T-helper 2 cell (primary cell): Measurements from ENCODE around the gene MOG.

ENCODE experiments used
- DNase-seq, 5 experiments: peaks; one replicate each; pipeline versions ENCODE4 v3.0.0 to v3.0.0-alpha.2; 2012 to 2022
- total RNA-seq, 2 donors: gene quantifications; one replicate each; lab custom pipeline; 2026; lab: John Stamatoyannopoulos, UW

The MOG gene
- 0 reads per million in 2 donors for total RNA-seq

DNA sequence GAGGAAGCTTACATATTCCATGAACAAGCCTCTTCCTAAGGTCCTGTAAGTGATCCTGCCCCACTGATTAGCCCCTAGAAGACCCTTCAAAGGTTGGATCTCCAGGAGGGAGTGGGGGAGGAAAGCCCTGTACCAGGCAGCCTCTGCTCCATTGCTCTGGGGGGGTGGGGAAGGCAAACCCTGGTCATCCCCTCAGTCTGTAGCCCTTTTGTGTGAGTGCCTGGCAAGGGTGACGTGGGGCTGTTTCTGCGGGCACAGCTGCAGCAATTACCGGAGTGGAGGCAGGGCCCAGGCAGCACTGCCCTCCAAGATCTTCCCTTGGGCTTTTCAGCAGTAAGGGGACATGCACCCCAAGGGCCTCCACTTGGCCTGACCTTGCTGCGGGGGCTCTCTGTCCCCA, at the start of gene MOG:
MOG (plus strand) TSS at position 295 of the 400 bp plus-strand sequence. CDS start 118 bp downstream, outside the sequence.
- DNase-seq: no peak

- DNase-seq: no peak
These were observed 48.8 kb upstream of the MOG start for GRCh38 chr6:29608131-29608530.

- no peak for DNase-seq
These were observed 46.4 kb upstream of the MOG start for GRCh38 chr6:29610540-29610939.

DNA sequence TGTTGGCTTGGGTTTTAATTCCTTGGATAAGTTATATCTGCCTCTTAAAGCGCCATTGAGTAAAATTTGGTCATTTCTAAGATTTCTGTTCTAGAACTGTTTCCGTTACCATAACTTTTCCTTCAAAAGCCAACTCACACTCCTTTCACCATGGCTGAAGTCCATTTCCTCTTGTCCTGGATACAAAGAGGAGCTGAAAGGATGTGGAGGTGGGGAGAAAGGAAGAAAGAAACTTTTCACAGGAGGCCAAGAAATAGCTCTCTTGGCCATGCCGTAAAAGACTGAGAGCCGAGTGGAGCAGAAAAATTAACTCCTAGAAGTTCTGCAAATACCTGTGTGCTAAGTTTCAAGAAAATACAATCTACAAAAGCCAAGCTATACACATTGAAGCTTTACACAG, 45.5 kb upstream of the MOG start:
- no peak for DNase-seq

DNA sequence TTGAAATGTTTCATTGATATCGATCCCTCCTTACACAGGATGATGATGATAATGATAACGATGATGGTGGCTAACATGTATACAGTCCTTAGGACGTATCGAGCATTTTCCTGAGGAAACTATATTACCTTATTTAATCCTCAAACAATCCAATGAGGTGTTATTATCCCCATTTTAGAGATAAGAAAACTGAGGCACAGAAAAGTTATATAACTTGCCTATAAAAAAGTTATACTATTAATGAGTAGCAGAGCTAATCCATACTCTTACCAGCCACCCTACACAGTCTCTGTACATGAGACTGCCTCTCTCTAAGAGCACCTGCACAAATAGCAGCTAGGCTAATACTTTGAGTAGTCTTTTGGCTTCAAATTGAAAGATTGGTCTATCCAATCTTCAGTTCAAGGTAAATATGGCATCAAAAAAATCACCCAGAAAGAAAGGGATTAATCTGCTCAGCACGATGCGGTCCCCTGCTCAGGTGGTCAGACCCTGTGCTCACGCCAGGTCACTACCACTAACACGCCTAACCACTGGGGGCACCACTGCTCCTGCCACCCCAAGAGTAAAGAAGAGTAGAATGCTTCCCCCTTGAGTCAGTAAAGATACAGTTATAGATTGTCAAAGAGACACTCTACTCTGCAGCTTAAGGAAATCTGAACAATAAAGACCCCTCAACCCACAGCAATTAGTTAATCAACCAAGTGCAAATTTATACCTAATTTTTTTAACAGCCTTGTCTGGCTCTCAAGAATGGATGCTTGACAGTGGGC, 38.9 kb upstream of the MOG start:
- DNase-seq: no peak

DNA sequence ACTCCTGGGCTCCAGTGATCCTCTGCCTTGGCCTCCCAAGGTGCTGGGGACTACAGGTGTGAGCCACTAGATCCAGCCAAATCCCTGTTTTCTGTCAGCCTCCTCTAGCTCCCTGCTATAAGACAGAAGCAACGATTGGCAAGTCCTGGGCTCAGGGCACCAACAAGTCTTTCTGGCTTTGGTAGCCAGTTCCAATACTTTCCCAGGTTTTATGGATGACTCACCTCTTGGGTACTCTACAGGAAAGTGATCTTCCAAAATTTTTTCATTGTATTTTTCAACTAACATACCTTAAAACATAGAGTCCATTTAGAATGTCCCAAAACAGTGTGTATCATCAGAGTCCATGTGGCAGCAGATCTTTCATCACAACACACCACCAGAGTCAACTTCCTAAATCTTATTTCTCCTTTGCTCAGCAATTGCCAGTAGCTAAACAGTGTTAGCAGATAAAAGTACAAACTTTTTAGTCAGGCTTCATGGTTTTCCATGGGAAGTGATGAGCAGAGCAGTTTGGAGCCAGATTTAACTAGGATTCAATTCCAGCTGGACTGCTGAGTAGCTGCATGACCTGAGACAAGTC, 37.2 kb upstream of the MOG start:
- DNase-seq: no peak

- DNase-seq: no peak
These were observed 36.3 kb upstream of the MOG start for GRCh38 chr6:29620630-29621029.

DNA sequence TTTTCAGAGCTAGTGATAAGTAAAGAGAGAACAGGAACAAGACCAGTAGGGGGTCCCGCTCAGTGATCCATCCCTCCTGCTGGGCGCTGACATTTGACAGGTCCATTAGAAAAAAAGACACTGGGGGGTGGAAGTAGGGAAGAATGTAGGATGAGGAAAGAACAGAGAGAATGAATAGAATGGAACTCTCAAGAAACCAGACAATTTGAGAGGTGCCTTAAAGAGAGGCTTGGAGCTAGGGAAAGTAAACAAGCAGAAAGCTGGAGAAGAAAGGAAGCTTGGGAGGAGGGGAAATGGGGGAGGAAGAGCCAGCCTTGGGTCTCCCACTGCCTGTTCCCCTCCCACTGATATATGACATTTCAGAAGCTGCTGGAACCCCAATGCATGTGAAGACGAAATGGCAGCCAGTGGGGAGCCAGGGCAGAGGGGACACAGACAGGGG, 32.4 kb upstream of the MOG start:
- DNase-seq: no peak

- no peak for DNase-seq
These were observed 31.5 kb upstream of the MOG start for GRCh38 chr6:29625337-29625930.

DNA sequence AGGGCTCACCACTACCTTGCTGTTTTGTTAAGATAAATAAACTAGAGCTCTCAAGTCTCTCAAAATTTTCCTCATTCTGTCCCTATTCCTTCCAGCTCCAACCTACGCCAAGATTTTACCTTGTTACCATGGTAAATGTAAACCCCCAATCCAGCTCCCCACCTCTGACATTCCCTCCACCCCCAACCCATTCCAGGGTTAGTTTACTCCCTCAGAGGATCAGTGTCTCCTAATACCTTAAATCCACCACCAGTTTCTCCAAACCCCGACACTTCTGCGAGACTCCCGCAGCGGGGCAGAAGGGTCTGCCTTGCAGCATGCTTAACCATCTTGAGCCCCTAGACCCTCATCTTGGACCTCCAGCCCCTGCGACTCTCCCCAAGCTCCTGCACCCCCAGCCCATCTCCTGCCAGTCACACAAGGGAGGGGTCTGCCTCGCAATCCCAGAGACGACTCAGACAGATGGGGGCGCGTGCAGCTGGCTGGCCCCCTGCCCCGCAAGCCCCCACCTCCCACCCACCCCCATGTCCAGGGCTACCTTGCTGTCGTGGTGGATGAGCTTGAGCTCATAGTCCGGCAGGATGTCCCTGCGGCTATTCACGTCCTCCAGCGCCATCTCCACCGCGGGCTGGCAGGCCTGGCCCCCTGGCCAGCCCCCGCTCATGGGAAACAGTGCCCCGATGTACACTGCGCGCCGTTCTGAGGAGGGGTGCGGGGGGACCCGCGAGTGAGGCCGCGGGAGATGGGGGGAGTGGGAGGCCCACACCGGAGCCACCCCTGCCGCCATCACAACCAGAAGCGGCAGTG, 29.7 kb upstream of the MOG start:
- no peak for DNase-seq

DNA sequence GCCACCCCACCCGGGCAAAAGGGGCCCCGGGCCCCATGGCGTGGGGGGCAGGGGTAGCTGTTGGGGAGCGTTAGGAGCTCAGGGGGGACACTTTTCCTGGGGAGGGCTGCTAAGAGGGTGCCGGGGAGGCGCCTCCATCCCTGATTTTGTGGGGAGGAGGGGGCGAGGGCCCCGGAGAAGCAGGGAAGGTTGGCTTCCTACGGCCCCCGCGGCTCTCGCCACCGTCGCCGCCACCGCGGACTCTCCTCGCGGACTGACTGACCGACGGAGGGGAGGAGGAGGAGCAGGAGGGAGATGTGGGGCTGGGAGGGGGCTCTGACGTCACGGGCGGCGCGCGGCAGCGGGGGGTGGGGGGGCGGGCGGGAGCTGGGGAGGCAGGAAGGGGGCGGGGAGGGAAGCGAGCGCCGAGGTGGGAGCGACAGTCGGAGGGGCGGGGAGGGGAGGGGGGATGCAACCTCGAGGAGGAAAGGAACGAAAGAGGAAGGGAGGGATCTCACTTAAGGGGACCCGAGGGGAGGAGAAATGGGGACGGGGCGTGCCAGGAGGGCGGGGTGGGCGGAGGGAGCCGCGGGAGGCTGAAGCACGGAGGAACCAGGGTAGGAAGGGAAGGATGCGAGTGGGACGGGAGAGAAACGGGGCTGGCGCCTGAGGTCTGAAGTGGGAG, 29.0 kb upstream of the MOG start:
- DNase-seq: peak; percentile 28 to 57 (median 33)

- peak in 4 of 5 experiments; percentile 20 to 46 (median 38) for DNase-seq
These were observed 28.2 kb upstream of the MOG start for GRCh38 chr6:29628419-29629281.

- DNase-seq: no peak
These were observed 27.3 kb upstream of the MOG start for GRCh38 chr6:29629571-29629970.

GRCh38 chr6:29630315-29630714, 26.6 kb upstream of the MOG start:
- DNase-seq: no peak

DNA sequence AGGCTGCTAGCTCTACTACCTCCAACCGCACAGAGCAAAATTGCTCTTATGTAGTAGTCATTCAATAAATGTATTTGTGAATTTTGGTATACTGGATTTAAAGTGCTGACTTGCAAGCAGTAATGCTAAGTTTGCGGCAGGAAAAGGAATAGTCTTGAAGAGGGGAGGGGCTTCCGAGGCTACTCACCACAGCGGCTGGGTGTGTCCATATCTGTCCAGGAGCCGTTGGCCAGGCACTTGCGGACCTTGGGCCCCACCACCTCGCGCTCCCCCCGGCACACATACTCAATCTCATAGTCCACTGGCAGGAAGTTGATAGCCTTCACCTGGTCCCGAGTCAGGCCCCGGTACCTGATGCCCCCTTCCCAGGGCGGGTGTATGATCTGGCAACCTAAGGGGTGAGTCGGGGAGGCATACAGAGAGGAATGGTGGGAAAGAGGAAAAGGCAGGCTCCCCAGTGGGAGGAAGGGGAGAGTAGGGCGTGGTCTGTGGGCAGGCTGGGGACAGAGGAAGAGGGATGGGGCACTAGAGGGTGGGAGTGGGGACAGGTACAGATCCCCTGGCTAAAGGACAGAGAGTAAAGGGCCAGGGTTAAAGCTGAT, 25.6 kb upstream of the MOG start:
- DNase-seq: no peak

- DNase-seq: peak; percentile 16 to 62 (median 46)
These were observed 24.8 kb upstream of the MOG start for GRCh38 chr6:29631860-29632731.

DNA sequence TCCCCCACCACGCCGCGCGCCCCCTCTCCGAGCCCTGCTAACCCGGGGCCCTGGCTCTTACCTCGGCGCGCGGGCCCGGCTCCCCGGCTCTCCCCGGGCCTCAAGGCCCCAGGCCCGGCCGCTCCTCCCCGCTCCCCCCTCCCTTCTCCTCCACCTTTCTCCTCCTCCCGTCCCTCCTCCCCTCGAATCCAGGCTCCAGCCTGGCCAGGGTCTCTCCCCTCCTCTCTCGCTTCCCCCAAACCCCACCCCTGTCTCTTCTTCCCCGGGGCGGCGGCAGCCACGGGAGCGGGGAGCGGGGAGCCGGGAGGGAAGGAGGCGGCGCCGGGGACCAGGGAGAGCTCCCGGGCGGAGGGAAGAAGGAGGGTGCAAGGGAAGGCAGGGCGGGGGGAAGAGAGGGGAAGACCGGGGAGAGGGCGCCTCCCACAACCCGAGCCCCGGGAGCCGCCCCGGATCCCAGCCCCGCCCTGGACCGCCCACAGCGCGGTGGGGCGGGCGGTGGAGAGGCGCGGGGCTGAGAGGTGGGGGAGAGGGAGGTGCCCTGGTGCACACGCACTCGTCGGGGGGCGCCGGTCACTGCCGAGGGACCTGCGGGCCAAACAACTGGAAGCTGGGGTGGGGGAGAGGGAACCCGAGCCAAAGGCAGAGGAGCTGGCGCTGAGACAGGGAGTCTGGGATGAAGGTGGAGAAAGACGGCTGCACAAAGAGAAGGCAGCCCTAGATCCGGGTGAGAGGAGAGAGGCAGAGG, 23.9 kb upstream of the MOG start, which contains the start of gene GABBR1:
GABBR1 (minus strand) TSS at position 395 of the 745 bp plus-strand sequence. CDS start 798 bp downstream, outside the sequence.
- peak; percentile 47 to 71 (median 64) for DNase-seq

DNA sequence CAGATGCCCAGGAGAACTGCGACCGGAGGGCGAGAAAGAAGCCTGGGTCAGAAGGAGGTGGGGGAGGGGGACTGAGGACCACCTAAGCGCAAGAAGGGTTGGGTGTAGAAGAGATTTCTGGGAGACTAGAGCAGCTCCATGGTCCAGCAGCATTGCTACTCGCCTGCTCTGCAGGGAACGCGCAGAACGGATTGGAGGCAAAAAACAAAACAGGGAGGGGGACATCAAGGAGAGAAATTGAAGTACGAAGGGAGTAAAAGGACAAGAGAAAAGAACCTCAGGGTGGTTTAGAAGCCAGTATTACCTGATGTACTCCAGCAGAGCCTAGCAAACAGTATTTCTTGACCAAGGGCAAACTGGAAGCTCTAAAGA, 23.4 kb upstream of the MOG start:
- DNase-seq: no peak

DNA sequence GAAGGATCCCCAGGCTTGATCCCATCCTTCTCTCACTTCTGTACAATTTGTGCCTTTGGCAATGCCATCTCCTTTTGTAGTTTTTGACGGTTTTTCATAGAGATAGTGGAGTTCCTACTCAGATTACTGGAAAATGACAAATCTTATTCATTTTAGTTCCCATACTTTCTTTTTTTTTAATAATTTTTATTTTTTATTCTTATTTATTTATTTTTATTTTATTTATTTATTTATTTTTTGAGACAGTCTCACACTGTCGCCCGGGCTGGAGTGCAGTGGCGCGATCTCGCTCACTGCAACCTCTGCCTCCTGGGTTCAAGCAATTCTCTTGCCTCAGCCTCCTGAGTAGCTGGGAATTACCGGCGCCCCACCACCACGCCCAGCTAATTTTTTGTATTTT, 19.6 kb upstream of the MOG start:
- DNase-seq: no peak
